Endometrial microvascular endothelial cells (primary cell): Measurements from ENCODE around the gene FZR1. TPM values are rescaled to one million over a fixed set of nuclear protein-coding genes. Genes with fewer than 3 reads are reported as not detected.
"Not testable (repeated sequence)": the region's sequence is repeated elsewhere in the genome, so short reads cannot be mapped to it uniquely, and the experiment has no call there.

Source experiments
- in situ Hi-C: cut with HindIII; loops from 2 replicates; pipeline ENCODE4 v1.10.0; 2017; ENCODE audit warnings: low sequenced_read_pairs, low pct_unique_long_range_greater_than_20kb; ENCODE audit errors: inconsistent ontology term
- total RNA-seq: library from RNA; depleted of rRNA; stranded (reverse); fragments of >200 nt; gene quantifications from one replicate; pipeline ENCODE4 v1.2.3, GENCODE V29; 2015; ENCODE audit errors: inconsistent ontology term

Gene FZR1
- total RNA-seq, 1 donor from 2014 or later: 44.3 TPM

DNA sequence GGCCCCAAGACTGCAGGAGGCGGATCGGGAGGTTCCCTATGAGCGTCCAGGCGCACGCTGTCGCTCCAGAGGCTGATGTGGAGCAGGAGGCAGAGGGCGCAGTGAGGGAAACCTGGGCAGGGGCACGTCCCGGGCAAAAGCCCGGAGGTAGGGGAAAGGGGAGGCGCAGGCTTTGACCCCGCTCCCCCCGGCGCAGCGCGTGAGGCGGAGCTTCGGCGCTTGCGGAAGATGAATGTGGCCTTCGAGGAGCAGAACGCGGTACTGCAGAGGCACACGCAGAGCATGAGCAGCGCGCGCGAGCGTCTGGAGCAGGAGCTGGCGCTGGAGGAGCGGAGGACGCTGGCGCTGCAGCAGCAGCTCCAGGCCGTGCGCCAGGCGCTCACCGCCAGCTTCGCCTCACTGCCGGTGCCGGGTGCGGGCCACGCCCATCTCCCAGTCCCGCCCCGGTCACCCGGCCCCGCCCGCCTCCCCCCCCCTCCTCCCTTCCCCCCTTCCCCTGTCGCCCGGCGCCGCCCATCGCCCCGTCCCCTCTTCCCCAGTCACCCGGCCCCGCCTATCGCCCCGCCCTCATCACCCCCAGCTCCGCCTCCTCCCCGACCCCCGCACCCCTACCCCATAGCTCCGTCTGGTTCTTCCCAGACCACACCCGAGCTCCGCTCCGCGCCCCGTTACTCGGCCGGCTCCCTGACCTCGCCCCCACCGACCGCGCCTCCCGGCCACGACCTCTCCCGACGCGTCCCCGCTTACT lies 70.8 kb downstream of the FZR1 start:
- in situ Hi-C loops: no loop called here

DNA sequence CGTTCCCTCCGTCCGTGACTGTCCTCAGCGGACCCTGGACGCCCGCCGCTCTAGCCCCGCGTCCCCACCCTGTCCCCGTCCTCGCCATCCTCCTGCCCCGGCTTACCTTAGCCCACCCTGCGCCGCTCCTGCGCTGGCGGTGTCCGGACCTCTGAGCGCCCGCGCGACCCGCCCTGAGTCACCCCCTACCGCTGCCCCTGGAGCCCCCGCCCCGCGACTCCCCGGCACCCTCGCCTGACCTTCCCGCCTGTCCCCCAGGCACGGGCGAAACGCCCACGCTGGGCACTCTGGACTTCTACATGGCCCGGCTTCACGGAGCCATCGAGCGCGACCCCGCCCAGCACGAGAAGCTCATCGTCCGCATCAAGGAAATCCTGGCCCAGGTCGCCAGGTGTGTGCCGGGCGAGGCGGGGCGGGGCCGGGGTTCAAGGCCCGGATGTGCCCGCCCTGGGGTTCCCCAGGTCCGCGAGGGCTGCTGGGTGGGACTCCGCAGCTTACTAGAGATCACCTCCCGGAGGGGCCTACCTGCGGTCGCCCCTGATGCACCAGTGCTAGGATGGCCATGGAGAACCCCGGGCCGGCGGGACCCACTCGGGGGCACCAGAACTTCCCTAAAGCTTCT lies 71.7 kb downstream of the FZR1 start:
- in situ Hi-C loops: no loop called here

DNA sequence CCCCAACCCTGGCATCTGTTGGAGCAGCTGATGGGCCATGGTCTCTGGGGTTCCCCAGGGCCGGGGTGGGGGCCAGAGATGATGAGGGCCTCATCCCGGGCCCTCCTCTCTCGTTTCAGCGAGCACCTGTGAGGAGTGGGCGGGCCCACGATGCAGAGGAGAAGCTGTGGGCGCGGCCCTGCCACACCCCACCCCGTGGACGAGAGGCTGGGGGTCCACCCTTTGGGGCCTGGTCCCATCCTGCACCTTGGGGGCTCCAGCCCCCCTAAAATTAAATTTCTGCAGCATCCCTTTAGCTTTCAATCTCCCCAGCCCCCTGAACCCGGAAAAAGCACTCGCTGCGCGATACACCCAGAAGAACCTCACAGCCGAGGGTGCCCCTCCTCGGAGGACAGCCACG lies 72.3 kb downstream of the FZR1 start:
- in situ Hi-C loops: no loop called here

DNA sequence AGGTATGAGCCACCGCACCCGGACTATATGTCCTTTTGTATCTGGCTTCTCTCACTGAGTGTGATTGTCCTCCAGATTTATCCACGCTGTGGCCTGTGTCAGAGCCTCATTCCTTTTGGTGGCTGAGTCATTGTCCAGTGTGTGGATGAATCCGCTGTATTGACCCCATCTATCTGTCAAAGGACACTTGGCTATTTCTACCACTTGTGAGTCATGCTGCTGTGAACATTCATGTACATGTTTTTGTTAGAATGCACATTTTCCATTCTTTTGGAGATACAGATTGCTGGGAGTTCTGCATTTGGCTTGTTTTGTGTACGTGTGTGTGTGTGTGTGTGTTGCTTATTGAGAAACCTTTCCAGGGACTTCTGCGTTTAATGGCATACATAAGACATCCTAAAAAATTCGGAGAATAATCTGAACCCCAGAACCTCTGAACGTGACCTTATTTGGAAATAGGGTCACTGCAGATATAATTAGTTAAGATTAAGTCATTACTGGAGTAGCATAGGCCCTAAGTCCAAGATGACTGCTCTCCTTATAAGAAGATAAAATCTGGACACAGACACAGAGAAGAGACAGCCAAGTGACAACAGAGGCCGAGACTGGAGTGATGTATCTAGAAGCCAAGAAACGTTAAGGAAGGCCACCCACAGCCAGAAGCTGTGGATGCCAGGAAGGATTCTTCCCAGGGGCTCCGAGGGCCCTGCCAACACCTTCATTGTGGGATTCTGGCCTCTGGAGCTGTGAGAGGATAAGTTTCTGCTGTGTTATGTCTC lies 74.2 kb downstream of the FZR1 start:
- in situ Hi-C loops: no loop called here

DNA sequence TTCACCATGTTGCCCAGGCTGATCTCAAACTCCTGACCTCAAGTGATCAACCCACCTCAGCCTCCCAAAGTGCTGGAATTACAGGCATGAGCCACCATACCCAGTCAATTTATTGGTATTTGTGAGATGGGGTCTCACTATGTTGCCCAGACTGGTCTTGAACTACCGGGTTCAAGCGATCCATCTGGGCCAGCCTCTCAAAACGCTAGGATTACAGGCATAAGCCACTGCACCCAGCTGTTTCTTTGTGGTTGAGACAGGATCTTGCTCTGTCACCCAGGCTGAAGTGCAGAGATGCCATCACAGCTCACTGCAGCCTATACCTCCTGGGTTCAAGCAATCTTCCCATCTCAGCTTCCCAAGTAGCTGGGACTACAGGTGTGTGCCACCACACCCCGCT lies 75.7 kb downstream of the FZR1 start:
- in situ Hi-C loops: not testable (repeated sequence)

DNA sequence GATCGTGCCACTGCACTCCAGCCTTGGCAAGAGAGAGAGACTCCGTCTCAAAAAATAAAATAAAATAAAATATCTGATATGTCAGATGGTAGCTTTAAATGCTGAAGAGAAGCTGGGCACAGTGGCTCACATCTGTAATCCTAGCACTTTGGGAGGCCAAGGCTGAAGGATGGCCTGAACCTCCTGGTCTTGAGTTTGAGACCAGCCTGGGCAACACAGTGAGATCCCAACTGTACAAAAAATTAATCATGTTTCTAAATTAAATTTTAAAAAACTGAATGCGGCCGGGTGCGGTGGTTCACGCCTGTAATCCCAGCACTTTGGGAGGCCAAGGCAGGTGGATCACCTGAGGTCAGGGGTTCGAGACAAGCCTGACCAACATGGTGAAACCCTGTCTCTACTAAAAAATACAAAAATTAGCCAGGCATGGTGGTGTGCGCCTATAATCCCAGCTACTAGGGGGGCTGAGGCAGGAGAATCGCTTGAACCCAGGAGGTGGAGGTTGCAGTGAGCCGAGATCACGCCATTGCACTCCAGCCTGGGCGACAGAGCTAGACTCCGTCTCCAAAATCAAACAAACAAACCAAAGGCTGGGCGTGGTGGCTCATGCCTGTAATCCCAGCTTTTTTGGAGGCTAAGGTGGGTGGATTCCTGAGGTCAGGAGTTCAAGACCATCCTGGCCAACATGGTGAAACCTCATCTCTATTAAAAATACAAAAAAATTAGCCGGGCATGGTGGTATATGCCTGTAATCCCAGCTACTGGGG lies 78.1 kb downstream of the FZR1 start:
- in situ Hi-C loops: not testable (repeated sequence)

DNA sequence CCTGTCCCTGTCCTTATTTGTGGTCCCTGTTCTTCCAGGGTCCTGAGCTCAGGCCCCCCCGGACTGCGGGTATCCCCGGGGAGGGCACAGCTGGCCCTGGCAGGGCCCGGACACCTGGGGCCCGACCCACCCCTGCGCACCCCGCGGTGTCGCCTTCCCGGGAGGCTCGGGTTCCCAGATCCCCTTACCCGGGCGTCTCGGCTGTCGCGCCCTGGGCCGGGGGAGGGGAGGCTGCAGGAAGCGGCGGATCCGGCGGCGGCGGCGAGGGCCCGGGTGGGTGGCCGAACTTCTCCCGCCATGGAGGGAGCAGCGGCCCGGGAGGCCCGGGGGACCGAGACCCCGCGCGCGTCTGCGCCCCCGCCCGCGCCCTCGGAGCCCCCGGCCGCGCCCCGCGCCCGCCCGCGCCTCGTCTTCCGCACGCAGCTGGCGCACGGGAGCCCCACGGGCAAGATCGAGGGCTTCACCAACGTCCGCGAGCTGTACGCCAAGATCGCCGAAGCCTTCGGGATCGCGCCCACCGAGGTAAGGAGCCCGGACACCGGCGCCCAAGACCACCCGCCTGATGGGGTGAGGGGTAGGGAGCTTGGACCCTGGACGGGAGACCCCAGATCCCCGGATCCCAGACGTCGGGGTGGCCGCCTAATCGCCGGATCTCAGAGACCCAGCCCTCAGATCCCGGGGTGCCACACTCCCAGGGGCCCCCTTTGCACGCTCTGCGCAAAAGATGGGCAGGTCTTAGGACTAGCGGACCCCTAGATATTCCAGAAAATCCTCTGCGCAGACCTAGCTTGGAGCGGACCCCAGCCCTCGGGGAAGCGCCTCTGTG lies 79.4 kb downstream of the FZR1 start, which contains the start of gene GIPC3:
Gene GIPC3 (plus strand): TSS at position 178 of the 826 bp plus-strand sequence. CDS start 120 bp downstream, at position 298.
- in situ Hi-C loops: no loop called here

DNA sequence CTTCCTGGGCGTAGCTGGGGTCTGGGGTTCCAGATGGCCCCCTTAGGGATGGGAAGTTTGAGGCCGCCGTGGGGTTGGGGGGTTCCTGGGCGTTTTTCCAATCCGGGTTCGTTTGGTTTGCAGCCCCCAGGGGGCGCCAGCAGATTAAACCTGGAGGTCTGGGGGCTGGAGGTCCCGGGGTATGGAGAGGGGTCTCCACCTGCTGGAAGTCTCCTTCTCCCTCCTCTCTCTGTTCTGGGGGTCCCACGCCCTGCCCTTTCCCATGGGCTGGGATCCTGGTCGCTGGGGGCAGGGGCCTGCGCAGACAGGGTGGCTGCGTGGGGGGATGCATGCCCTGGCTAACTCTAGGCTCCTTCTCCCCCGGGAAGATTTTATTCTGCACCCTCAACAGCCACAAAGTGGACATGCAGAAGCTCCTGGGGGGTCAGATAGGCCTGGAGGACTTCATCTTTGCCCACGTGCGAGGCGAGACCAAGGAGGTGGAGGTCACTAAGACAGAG lies 80.1 kb downstream of the FZR1 start:
- in situ Hi-C loops: no loop called here

DNA sequence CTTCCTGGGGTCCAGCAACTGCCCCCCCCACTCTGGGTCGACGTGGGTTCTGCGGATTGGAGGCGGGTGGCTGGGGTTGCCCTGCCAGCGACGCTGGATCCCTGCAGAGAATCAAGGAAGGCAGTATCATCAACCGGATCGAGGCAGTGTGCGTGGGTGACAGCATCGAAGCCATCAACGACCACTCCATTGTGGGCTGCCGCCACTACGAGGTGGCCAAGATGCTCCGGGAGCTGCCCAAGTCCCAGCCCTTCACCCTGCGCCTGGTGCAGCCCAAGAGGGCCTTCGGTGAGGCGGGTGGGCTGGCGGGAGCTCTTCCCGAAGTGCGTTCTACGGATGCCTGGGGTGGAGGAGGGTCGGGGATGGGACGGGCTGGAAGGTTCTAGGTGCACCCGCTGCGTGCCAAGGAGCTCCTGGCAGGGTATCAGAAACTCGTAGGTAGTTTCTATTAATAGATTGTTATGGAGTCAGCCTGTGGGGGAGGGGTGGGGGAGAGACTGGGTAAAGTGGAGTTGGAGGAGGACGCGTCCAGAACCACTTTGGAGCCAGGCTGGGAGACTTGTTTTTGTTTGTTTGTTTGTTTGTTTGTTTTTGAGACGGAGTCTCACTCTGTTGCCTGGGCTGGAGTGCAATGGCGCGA lies 80.7 kb downstream of the FZR1 start:
- in situ Hi-C loops: no loop called here

Other genes starting within 250 kb of the FZR1 start
- 47.2 TPM for gene NFIC, start 139.7 kb upstream of the FZR1 start, total RNA-seq
- gene SMIM24, start 25.8 kb upstream of the FZR1 start, total RNA-seq: not detected
- not detected for gene SMIM44, start 22.9 kb upstream of the FZR1 start, total RNA-seq
- gene DOHH, start 5.6 kb upstream of the FZR1 start, total RNA-seq: 28.8 TPM
- gene TEKTIP1, start 32.9 kb downstream of the FZR1 start, total RNA-seq: not detected
- gene MFSD12, start 51.3 kb downstream of the FZR1 start, total RNA-seq: 121 TPM
- 79.4 TPM for gene HMG20B, start 66.6 kb downstream of the FZR1 start, total RNA-seq
- 0.28 TPM for gene GIPC3, start 79.2 kb downstream of the FZR1 start, total RNA-seq
- gene TBXA2R, start 100.6 kb downstream of the FZR1 start, total RNA-seq: 4.2 TPM
- 46.6 TPM for gene CACTIN, start 120.5 kb downstream of the FZR1 start, total RNA-seq
- 38.0 TPM for gene PIP5K1C, start 194.2 kb downstream of the FZR1 start, total RNA-seq
- gene TJP3, start 202.1 kb downstream of the FZR1 start, total RNA-seq: not detected